Transverse colon (tissue), 4 donors: ENCODE results near the gene STRA8.

ENCODE experiments used
- POLR2A ChIP-seq: fragments of 450-650 bp; IDR thresholded peaks from one replicate; pipeline ENCODE4 v1.6.1; 2016; ENCODE audit warnings: antibody characterized with exemption, mild to moderate bottlenecking, moderate library complexity
- POLR2AphosphoS5 ChIP-seq, 3 donors: sonication (generic); formaldehyde crosslinking; IDR thresholded peaks; one replicate each; pipeline ENCODE4 v1.6.1; 2016; ENCODE audit warnings: antibody characterized with exemption in 3 of 3
- TF ChIP-seq, protein P1 (sequence below), 5 experiments: fragments of 200-600 bp in 3 of 5; fragments of 450-650 bp in 2 of 5; sonication (generic) in 3 of 5; IDR thresholded peaks; 1 replicate in 2 of 5; 2 replicates in 3 of 5; pipeline ENCODE4 v1.5.1; 2016 to 2017; ENCODE audit warnings: antibody characterized with exemption in 5 of 5, inconsistent platforms in 3 of 5, mild to moderate bottlenecking in 2 of 5, moderate library complexity in 1 of 5

DNA sequence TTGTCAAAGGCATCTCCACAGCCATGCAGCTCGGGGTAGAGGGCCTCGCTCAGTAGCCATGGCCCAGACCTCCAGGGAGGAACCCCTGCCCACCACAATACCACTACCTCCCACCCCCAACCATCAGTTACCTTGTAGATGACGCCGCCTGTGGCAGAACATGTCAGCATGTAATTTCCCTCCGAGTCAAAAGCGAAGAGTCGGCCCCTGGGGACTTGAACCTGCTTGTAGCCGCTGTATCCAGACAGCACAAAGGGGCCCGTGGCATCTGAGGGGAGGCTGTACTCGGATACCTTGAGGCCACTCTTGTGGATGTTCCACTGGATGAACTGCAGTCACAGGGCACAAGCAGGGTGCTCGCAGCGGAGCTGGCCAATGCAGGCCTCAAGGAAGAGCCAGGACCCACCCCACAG lies 46.8 kb upstream of the STRA8 start:
- TF ChIP-seq, protein P1, sequence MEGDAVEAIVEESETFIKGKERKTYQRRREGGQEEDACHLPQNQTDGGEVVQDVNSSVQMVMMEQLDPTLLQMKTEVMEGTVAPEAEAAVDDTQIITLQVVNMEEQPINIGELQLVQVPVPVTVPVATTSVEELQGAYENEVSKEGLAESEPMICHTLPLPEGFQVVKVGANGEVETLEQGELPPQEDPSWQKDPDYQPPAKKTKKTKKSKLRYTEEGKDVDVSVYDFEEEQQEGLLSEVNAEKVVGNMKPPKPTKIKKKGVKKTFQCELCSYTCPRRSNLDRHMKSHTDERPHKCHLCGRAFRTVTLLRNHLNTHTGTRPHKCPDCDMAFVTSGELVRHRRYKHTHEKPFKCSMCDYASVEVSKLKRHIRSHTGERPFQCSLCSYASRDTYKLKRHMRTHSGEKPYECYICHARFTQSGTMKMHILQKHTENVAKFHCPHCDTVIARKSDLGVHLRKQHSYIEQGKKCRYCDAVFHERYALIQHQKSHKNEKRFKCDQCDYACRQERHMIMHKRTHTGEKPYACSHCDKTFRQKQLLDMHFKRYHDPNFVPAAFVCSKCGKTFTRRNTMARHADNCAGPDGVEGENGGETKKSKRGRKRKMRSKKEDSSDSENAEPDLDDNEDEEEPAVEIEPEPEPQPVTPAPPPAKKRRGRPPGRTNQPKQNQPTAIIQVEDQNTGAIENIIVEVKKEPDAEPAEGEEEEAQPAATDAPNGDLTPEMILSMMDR (IDR thresholded peaks at IDR 0.05) = no peak
- TF ChIP-seq POLR2A = no peak
- no peak for TF ChIP-seq POLR2AphosphoS5 (IDR thresholded peaks at IDR 0.05)
